Ishikawa (cell line): ENCODE measurements around the gene SCP2D1.

ENCODE experiments used
- CEBPB ChIP-seq: IDR thresholded peaks from 2 replicates; pipeline ENCODE4 v1.6.1; 2012
- CREB1 ChIP-seq: IDR thresholded peaks from 2 replicates; pipeline ENCODE4 v1.6.1; 2012; ENCODE audit warnings: low read depth
- EGR1 ChIP-seq: IDR thresholded peaks from 2 replicates; pipeline ENCODE4 v1.6.1; 2012
- EP300 ChIP-seq: IDR thresholded peaks from 2 replicates; pipeline ENCODE4 v1.6.1; 2012; ENCODE audit warnings: borderline replicate concordance
- FOXM1 ChIP-seq: IDR thresholded peaks from 2 replicates; pipeline ENCODE4 v1.6.1; 2012; ENCODE audit warnings: low read depth, borderline replicate concordance
- MAX ChIP-seq: IDR thresholded peaks from 2 replicates; pipeline ENCODE4 v1.6.1; 2012
- NFIC ChIP-seq: IDR thresholded peaks from 2 replicates; pipeline ENCODE4 v1.6.1; 2012
- RAD21 ChIP-seq: IDR thresholded peaks from 2 replicates; pipeline ENCODE4 v1.6.1; 2012; ENCODE audit warnings: low read depth
- REST ChIP-seq: IDR thresholded peaks from 2 replicates; pipeline ENCODE4 v1.6.1; 2012; ENCODE audit warnings: low read depth, mild to moderate bottlenecking
- TAF1 ChIP-seq: IDR thresholded peaks from 2 replicates; pipeline ENCODE4 v1.6.1; 2012; ENCODE audit warnings: low read depth, mild to moderate bottlenecking
- TCF12 ChIP-seq: IDR thresholded peaks from 2 replicates; pipeline ENCODE4 v1.6.1; 2012; ENCODE audit warnings: low read depth
- TEAD4 ChIP-seq: IDR thresholded peaks from 2 replicates; pipeline ENCODE4 v1.6.1; 2012
- USF1 ChIP-seq: IDR thresholded peaks from 2 replicates; pipeline ENCODE4 v1.6.1; 2012
- YY1 ChIP-seq: IDR thresholded peaks from 2 replicates; pipeline ENCODE4 v1.6.1; 2012; ENCODE audit warnings: low read depth
- ZBTB7A ChIP-seq: IDR thresholded peaks from 2 replicates; pipeline ENCODE4 v1.6.1; 2012; ENCODE audit warnings: low read depth

The SCP2D1 gene

GRCh38 chr20:18856873-18857272, 43.3 kb downstream of the SCP2D1 start:
- TF ChIP-seq EGR1 = no peak
- TF ChIP-seq CREB1 = no peak
- no peak for TF ChIP-seq FOXM1
- TF ChIP-seq CEBPB = no peak

- TF ChIP-seq CREB1 = no peak
- no peak for TF ChIP-seq EGR1
- TF ChIP-seq YY1 = no peak
- TF ChIP-seq TEAD4 = no peak
- TF ChIP-seq USF1 = no peak
- no peak for TF ChIP-seq CEBPB
- no peak for TF ChIP-seq MAX
- TF ChIP-seq NFIC = no peak
- no peak for TF ChIP-seq TAF1
- TF ChIP-seq REST = no peak
- TF ChIP-seq EP300 = no peak
- TF ChIP-seq RAD21 = no peak
- TF ChIP-seq FOXM1 = no peak
- TF ChIP-seq TCF12 = no peak
- TF ChIP-seq ZBTB7A = no peak
These were observed 44.1 kb downstream of the SCP2D1 start for GRCh38 chr20:18857640-18858039.

DNA sequence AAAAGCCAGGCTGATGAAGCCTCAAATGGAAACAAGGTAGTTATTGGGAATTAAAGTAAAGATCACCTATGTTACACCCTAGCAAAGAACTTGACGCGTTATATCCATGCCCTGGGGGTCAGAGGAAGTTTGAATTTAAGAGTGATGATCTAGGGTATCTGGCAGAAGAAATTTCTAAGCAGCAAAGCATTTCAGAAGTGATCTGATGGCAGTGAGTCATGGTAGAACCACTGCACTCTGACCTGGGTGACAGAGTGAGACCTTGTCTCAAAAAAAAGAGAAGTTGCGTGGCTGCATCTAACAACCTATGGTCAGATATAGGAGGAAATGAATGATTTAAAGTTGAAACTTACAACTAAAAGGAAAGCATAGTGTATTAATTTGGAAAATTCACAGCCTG, 45.2 kb downstream of the SCP2D1 start:
- TF ChIP-seq TCF12 (no peak), REST (no peak), FOXM1 (no peak), CEBPB (no peak), RAD21 (no peak), CREB1 (no peak), TEAD4 (no peak), USF1 (no peak), TAF1 (no peak), ZBTB7A (no peak), EGR1 (no peak), MAX (no peak), NFIC (no peak), EP300 (no peak), YY1 (no peak)
